Fibroblast of villous mesenchyme (primary cell): ENCODE measurements around the gene CDPF1. TPM values are rescaled to one million over a fixed set of nuclear protein-coding genes. Genes with fewer than 3 reads are reported as not detected.

Experiments used
- DNase-seq: peaks from one replicate; pipeline ENCODE4 v3.0.0-alpha.2; 2010; ENCODE audit warnings: low read depth
- H3K4me3 ChIP-seq: 2 replicates; pipeline ENCODE4 v1.5.1; 2011; ENCODE audit warnings: low read depth, mild to moderate bottlenecking, low read length
- total RNA-seq: library from RNA; depleted of rRNA; stranded (reverse); fragments of >200 nt; gene quantifications from 2 replicates; pipeline ENCODE4 v1.2.3, GENCODE V29; 2012
- TF ChIP-seq, protein P1 (sequence below): IDR thresholded peaks from 2 replicates; pipeline ENCODE4 v1.5.1; 2012; ENCODE audit warnings: low read depth, mild to moderate bottlenecking, low read length; ENCODE audit not compliant: insufficient read depth

Gene CDPF1
- total RNA-seq, 1 donor: 16.8 TPM

GRCh38 chr22:46263216-46263590, 13.1 kb upstream of the CDPF1 start, which contains the start of gene PKDREJ:
Gene PKDREJ, minus strand, starts transcription at chr22:46263343. Its CDS starts 21 bp downstream, at chr22:46263322.
- TF ChIP-seq, protein P1, sequence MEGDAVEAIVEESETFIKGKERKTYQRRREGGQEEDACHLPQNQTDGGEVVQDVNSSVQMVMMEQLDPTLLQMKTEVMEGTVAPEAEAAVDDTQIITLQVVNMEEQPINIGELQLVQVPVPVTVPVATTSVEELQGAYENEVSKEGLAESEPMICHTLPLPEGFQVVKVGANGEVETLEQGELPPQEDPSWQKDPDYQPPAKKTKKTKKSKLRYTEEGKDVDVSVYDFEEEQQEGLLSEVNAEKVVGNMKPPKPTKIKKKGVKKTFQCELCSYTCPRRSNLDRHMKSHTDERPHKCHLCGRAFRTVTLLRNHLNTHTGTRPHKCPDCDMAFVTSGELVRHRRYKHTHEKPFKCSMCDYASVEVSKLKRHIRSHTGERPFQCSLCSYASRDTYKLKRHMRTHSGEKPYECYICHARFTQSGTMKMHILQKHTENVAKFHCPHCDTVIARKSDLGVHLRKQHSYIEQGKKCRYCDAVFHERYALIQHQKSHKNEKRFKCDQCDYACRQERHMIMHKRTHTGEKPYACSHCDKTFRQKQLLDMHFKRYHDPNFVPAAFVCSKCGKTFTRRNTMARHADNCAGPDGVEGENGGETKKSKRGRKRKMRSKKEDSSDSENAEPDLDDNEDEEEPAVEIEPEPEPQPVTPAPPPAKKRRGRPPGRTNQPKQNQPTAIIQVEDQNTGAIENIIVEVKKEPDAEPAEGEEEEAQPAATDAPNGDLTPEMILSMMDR: no peak
- DNase-seq: no peak
- H3K4me3 ChIP-seq: no peak within 1 kb of the TSS

DNA sequence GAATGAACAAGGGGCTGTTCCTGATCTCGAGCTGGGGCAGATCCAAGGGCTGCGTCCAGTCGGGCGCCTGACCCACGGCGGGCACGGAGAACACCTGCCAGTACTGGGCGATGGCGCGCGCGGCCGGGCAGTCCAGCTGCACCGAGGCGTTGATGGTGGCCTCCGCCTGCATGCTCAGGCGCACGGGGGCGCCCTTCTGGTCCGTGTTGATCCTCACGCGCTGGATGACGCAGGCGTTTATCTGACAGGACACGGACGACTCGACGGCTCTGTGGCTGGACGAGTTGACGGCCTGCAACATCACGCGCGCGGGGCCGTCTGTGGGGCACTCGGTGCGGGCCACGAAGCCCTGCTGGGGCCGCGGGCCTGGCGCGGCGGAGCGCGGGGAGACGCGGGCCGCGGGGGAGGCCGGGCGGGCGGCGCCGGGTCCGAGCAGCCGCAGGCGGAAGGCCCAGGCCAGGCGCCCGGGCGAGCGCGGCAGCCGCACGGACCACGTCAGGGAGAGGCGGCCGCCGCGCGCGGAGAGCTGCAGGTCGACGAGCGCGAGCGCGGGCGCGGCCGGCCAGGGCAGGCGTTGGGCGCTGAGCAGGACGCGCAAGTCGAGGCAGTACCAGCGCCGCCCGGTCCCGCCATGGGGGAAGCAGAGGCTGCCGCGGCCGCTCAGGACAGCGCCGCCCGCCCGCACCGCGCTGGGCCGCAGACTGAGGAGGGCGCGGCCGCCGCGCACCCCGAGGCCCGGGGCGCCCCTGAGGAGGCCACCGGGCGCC, 12.5 kb upstream of the CDPF1 start:
- DNase-seq: peak; percentile 52
- no peak overlapping the region for H3K4me3 ChIP-seq
- TF ChIP-seq, protein P1: no peak

DNA sequence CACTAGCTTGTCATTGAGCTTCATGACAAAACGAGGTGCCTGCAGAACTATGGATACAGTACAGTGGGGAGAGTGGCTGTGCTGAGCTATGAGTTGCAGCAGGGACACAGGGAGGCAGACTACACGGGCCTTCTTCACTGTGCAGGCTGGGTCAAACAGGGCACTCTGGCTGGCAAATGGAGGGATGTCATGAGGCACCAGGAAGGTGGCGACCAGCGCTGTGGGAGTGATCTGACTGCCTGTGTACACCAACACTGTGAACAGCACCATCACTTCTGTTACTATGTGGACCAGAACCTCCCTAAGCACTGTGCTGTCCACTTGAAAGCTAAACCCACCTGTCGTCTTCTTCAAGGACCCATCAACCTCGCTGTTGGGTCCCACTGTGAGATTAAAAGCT, 9.9 kb upstream of the CDPF1 start:
- no peak overlapping the region for H3K4me3 ChIP-seq
- TF ChIP-seq, protein P1: no peak
- no peak for DNase-seq

GRCh38 chr22:46259374-46259773, 9.3 kb upstream of the CDPF1 start:
- DNase-seq: no peak
- TF ChIP-seq, protein P1: no peak

DNA sequence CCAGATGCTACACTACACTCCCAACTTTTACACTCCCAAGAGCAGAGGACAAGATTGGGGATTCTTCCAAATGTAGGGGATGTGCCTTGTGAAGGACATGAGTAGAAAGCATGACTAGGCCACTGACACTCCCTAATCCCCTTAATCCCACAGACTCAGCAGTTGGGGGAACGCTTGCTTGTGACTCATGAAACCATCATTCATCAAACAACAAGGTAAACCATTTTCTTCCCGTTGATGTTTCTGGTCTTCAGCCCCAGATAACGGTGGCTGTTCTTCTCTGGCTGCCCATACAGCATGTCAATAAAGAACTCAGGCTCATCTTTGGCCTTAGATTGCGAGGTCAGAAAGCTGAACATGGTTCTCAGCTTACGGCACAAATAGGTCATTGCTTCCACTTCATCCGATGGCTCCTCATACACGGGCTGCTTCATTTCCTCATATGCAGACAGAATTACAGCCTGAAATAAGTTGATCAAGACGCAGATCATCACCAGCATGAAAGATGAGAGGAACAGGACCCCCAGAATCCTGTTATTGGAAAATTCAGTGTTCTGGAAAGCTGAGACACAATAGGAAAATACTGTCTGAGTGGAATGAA, 6.4 kb upstream of the CDPF1 start:
- no peak overlapping the region for H3K4me3 ChIP-seq
- TF ChIP-seq, protein P1: no peak
- peak; percentile 64 for DNase-seq

More at GRCh38 chr22:46259374-46259773, 9.3 kb upstream of the CDPF1 start:
- no peak overlapping the region for H3K4me3 ChIP-seq

- TF ChIP-seq, protein P1: no peak
- no peak overlapping the region for H3K4me3 ChIP-seq
- no peak for DNase-seq
Measured at GRCh38 chr22:46251816-46252380, 1.8 kb upstream of the CDPF1 start.
